OCI-LY7 (cell line): Measurements from ENCODE around the gene PARP14. TPM values are rescaled to one million over a fixed set of nuclear protein-coding genes. Genes with fewer than 3 reads are reported as not detected.
"Not testable (repeated sequence)": the region's sequence is repeated elsewhere in the genome, so short reads cannot be mapped to it uniquely, and the experiment has no call there.

Source experiments
- BruUV-seq: library from RNA; stranded (reverse); fragments of 400-500 nt; replicated peaks from 2 replicates; lab custom pipeline; 2021; lab: Mats Ljungman, UMichigan
- CTCF ChIA-PET: fragments of 300-600 bp; sonication (Branson Sonifier 250); formaldehyde crosslinking; loops from one replicate; lab custom pipeline; 2022; ENCODE audit warnings: antibody characterized with exemption; ENCODE audit not compliant: unreplicated experiment; lab: Charles Lee
- POLR2A ChIA-PET: fragments of 300-600 bp; sonication (Branson Sonifier 250); formaldehyde crosslinking; loops from one replicate; lab custom pipeline; 2022; ENCODE audit warnings: antibody characterized with exemption; lab: Charles Lee
- DNase-seq: peaks from one replicate; pipeline ENCODE4 v3.0.0-alpha.2; 2015; ENCODE audit warnings: low spot score
- H2AFZ ChIP-seq: fragments of 200-600 bp; sonication (generic), shearing (Covaris generic); 2 replicates; pipeline ENCODE4 v1.6.1; 2014; ENCODE audit warnings: mild to moderate bottlenecking, antibody characterized with exemption, low read length, moderate library complexity
- H3K27ac ChIP-seq: fragments of 200-600 bp; sonication (generic); 2 replicates; pipeline ENCODE4 v1.5.1; 2014; ENCODE audit warnings: mixed run types, low read depth, mild to moderate bottlenecking, moderate library complexity, low read length, inconsistent platforms; ENCODE audit not compliant: poor library complexity, severe bottlenecking
- H3K36me3 ChIP-seq: fragments of 200-600 bp; sonication (generic); 2 replicates; pipeline ENCODE4 v1.6.1; 2014; ENCODE audit warnings: mild to moderate bottlenecking, antibody characterized with exemption, low read length, moderate library complexity, mixed read lengths; ENCODE audit not compliant: insufficient read depth
- H3K4me1 ChIP-seq: fragments of 200-600 bp; sonication (generic); 2 replicates; pipeline ENCODE4 v1.5.1; 2014; ENCODE audit warnings: mild to moderate bottlenecking, low read length; ENCODE audit not compliant: insufficient read depth, poor library complexity, severe bottlenecking
- H3K4me2 ChIP-seq: fragments of 200-600 bp; sonication (generic); 2 replicates; pipeline ENCODE4 v1.6.1; 2014; ENCODE audit warnings: mild to moderate bottlenecking, low read length
- H3K4me3 ChIP-seq: fragments of 200-600 bp; sonication (generic); 2 replicates; pipeline ENCODE4 v1.5.1; 2014; ENCODE audit warnings: mild to moderate bottlenecking, low read depth, low read length; ENCODE audit not compliant: poor library complexity, severe bottlenecking
- H3K79me2 ChIP-seq: fragments of 200-600 bp; sonication (generic); 2 replicates; pipeline ENCODE4 v1.6.1; 2016; ENCODE audit warnings: low read depth, mild to moderate bottlenecking, low read length, moderate library complexity, mixed read lengths; ENCODE audit not compliant: insufficient read depth
- H3K9me2 ChIP-seq: fragments of 200-600 bp; sonication (generic); 2 replicates; pipeline ENCODE4 v1.6.1; 2016; ENCODE audit warnings: mild to moderate bottlenecking, low read length, mixed read lengths; ENCODE audit not compliant: insufficient read depth
- H3K9me3 ChIP-seq: fragments of 200-600 bp; sonication (generic); 2 replicates; pipeline ENCODE4 v1.6.1; 2014; ENCODE audit warnings: mild to moderate bottlenecking, mixed run types, low read length, mixed read lengths
- H4K20me1 ChIP-seq: fragments of 200-600 bp; sonication (generic); 2 replicates; pipeline ENCODE4 v1.6.1; 2014; ENCODE audit warnings: mild to moderate bottlenecking, antibody characterized with exemption, low read length, moderate library complexity, mixed read lengths; ENCODE audit not compliant: insufficient read depth
- CTCF ChIP-seq: fragments of 200-600 bp; sonication (generic); conservative IDR thresholded peaks from 2 replicates; pipeline ENCODE4 v1.5.1; 2014; ENCODE audit warnings: mild to moderate bottlenecking, antibody characterized with exemption, low read length, moderate library complexity, mixed read lengths
- EZH2phosphoT487 ChIP-seq: fragments of 200-600 bp; sonication (generic); IDR thresholded peaks from 2 replicates; pipeline ENCODE4 v1.6.1; 2018; ENCODE audit warnings: low read depth, borderline replicate concordance, mild to moderate bottlenecking, mixed run types, antibody characterized with exemption, low read length, moderate library complexity, mixed read lengths
- intact Hi-C: fragments of 100-400 bp; cut with micrococcal nuclease; formaldehyde crosslinking; loops from one replicate; pipeline ENCODE4 v1.10.0; 2022; ENCODE audit not compliant: unreplicated experiment
- total RNA-seq, 2 experiments: library from RNA; depleted of rRNA in 1 of 2; stranded (reverse); fragments of >200 nt in 1 of 2; shearing (Covaris generic) in 1 of 2; gene quantifications; 2 replicates each; pipeline ENCODE4 v1.2.3, GENCODE V29; 2014 to 2022

Gene PARP14
- total RNA-seq, 2 experiments from 2014 or later: 5.6 to 12.4 TPM

- POLR2A ChIA-PET: interaction anchor here (0.6 kb wide), 2 partner anchors 13 kb away, joined by 3 read pairs; no protein-coding TSS in a partner anchor
- H4K20me1 ChIP-seq, CTCF ChIA-PET, BruUV-seq, intact Hi-C loops, H3K9me2 ChIP-seq, DNase-seq, H3K27ac ChIP-seq, H3K4me1 ChIP-seq, H3K79me2 ChIP-seq, H3K4me3 ChIP-seq, H3K36me3 ChIP-seq, H3K4me2 ChIP-seq, H3K9me3 ChIP-seq, H2AFZ ChIP-seq: not testable (repeated sequence)
Measured at GRCh38 chr3:122732682-122733525, 52.3 kb downstream of the PARP14 start.

GRCh38 chr3:122739172-122739571, 58.5 kb downstream of the PARP14 start:
- H3K79me2 ChIP-seq: no peaks in the 10 kb centered on the region
- DNase-seq: no peak
- H3K9me2 ChIP-seq: no peaks in the 10 kb centered on the region
- H3K27ac ChIP-seq: no peak overlapping the region
- H3K9me3 ChIP-seq: no peaks in the 10 kb centered on the region; the same call in 1 of the 2 replicates
- peaks cover 39% of the 10 kb centered on the region for H3K36me3 ChIP-seq
- BruUV-seq: no TSS peak
- H3K4me2 ChIP-seq: no peak overlapping the region
- no peaks in the 10 kb centered on the region for H3K4me1 ChIP-seq
- ChIA-PET POLR2A (no interaction called here), CTCF (interaction anchor here (0.6 kb wide), 1 partner anchor 18 kb away, joined by 3 read pairs; no protein-coding TSS in a partner anchor)
- no peak overlapping the region for H3K4me3 ChIP-seq
- H2AFZ ChIP-seq: no peak overlapping the region
- TF ChIP-seq CTCF: no peak
- TF ChIP-seq EZH2phosphoT487: no peak
- intact Hi-C loops: no loop called here
- H4K20me1 ChIP-seq: no peaks in the 10 kb centered on the region

- peaks cover 44% of the 10 kb centered on the region for H3K36me3 ChIP-seq
- no peaks in the 10 kb centered on the region for H4K20me1 ChIP-seq
- no TSS peak for BruUV-seq
- no peaks in the 10 kb centered on the region; the same call in 1 of the 2 replicates for H3K9me3 ChIP-seq
- no peak overlapping the region for H2AFZ ChIP-seq
- CTCF ChIA-PET: no interaction called here
- no peaks in the 10 kb centered on the region for H3K4me1 ChIP-seq
- no peaks in the 10 kb centered on the region for H3K79me2 ChIP-seq
- TF ChIP-seq CTCF (no peak), EZH2phosphoT487 (no peak)
- intact Hi-C loops: no loop called here
- H3K4me3 ChIP-seq: no peak overlapping the region
- H3K9me2 ChIP-seq: no peaks in the 10 kb centered on the region
- no peak overlapping the region for H3K27ac ChIP-seq
- no peak for DNase-seq
- no peak overlapping the region for H3K4me2 ChIP-seq
- POLR2A ChIA-PET: no interaction called here
Measured at GRCh38 chr3:122742234-122742633, 61.6 kb downstream of the PARP14 start.
